Panc1 (cell line): ENCODE data around the gene ABCB8. TPM values are rescaled to one million over a fixed set of nuclear protein-coding genes. Genes with fewer than 3 reads are reported as not detected.

Experiments
- ATAC-seq: fragments of 200-7000 bp; cut with Tn5 transposase; 2 replicates; pipeline ENCODE4 v1.9.1; 2020; ENCODE audit warnings: mild to moderate bottlenecking, moderate library complexity
- BruUV-seq: library from RNA; stranded (reverse); fragments of 400-500 nt; replicated peaks from 2 replicates; lab custom pipeline; 2021; lab: Mats Ljungman, UMichigan
- CTCF ChIA-PET: fragments of 300-600 bp; sonication (Branson Sonifier 250); formaldehyde crosslinking; loops from one replicate; lab custom pipeline; 2022; ENCODE audit warnings: antibody characterized with exemption; lab: Charles Lee
- POLR2A ChIA-PET: fragments of 300-600 bp; sonication (Branson Sonifier 250); formaldehyde crosslinking; loops from one replicate; lab custom pipeline; 2022; ENCODE audit warnings: antibody characterized with exemption; lab: Charles Lee
- DNase-seq: peaks from one replicate; pipeline ENCODE4 v3.0.0-alpha.2; 2010; ENCODE audit warnings: low read depth, low spot score
- H3K27ac ChIP-seq: 2 replicates; pipeline ENCODE4 v1.5.1; 2011; ENCODE audit warnings: mild to moderate bottlenecking, low read length, inconsistent platforms
- H3K27me3 ChIP-seq: fragments of 200-500 bp; sonication (Bioruptor generic); 2 replicates; pipeline ENCODE4 v1.6.0; 2014; ENCODE audit warnings: low read length, inconsistent platforms; ENCODE audit not compliant: control insufficient read depth, insufficient read depth
- H3K36me3 ChIP-seq: fragments of 200-500 bp; sonication (Bioruptor generic); 2 replicates; pipeline ENCODE4 v1.5.1; 2014; ENCODE audit warnings: inconsistent platforms, mild to moderate bottlenecking, low read length, moderate library complexity; ENCODE audit not compliant: control insufficient read depth, insufficient read depth
- H3K4me1 ChIP-seq: 2 replicates; pipeline ENCODE4 v1.5.1; 2011; ENCODE audit warnings: inconsistent platforms, mild to moderate bottlenecking, low read length, moderate library complexity; ENCODE audit not compliant: control insufficient read depth, insufficient read depth
- H3K4me3 ChIP-seq, 2 experiments: 2 replicates each; pipeline ENCODE4 v1.5.1; 2011 to 2012; ENCODE audit warnings: low read depth in 2 of 2, low read length in 2 of 2, mild to moderate bottlenecking in 2 of 2, inconsistent platforms in 1 of 2, moderate library complexity in 1 of 2
- H3K9me3 ChIP-seq: fragments of 200-500 bp; sonication (Bioruptor generic); 2 replicates; pipeline ENCODE4 v1.5.1; 2014; ENCODE audit warnings: low read depth, mild to moderate bottlenecking, inconsistent platforms, low read length, moderate library complexity; ENCODE audit not compliant: control insufficient read depth, insufficient read depth
- CTCF ChIP-seq: fragments of 450-650 bp; IDR thresholded peaks from 2 replicates; pipeline ENCODE4 v1.5.1; 2017; ENCODE audit warnings: mild to moderate bottlenecking
- POLR2AphosphoS5 ChIP-seq: IDR thresholded peaks from 2 replicates; pipeline ENCODE4 v1.6.1; 2012; ENCODE audit warnings: mild to moderate bottlenecking, low read depth, low read length, moderate library complexity
- SIN3A ChIP-seq: IDR thresholded peaks from 2 replicates; pipeline ENCODE4 v1.6.1; 2012; ENCODE audit warnings: low read depth, mild to moderate bottlenecking, low read length, moderate library complexity, borderline replicate concordance; ENCODE audit not compliant: insufficient read depth
- TCF7L2 ChIP-seq: IDR thresholded peaks from 2 replicates; pipeline ENCODE4 v1.6.1; 2011; ENCODE audit warnings: mild to moderate bottlenecking, low read depth, low read length, inconsistent platforms
- in situ Hi-C: cut with HindIII; loops from 2 replicates; pipeline ENCODE4 v1.10.0; 2016; ENCODE audit warnings: low sequenced_read_pairs, low pct_unique_long_range_greater_than_20kb
- intact Hi-C: fragments of 100-400 bp; cut with micrococcal nuclease; formaldehyde crosslinking; loops from one replicate; pipeline ENCODE4 v1.10.0; 2022; ENCODE audit not compliant: unreplicated experiment
- total RNA-seq: library from RNA; stranded (reverse); gene quantifications from one replicate; pipeline ENCODE4 v1.2.1, GENCODE V29; 2021; ENCODE audit not compliant: unreplicated experiment
- TF ChIP-seq, protein P1 (sequence below), 2 experiments: IDR thresholded peaks; 2 replicates each; pipeline ENCODE4 v1.6.1; 2011 to 2012; ENCODE audit warnings: low read depth in 2 of 2, control low read depth in 1 of 2, low read length in 1 of 2, mild to moderate bottlenecking in 1 of 2, moderate library complexity in 1 of 2; ENCODE audit not compliant: insufficient read depth in 1 of 2

The ABCB8 gene
- total RNA-seq, 1 experiment from 2014 or later = 49.8 TPM

- in situ Hi-C loops (no loop called here), intact Hi-C loops (loop anchor here (5.0 kb wide), 1 partner anchor 209 kb away; no protein-coding TSS in a partner anchor)
- Histone ChIP-seq H3K27me3 (peaks cover 3% of the 10 kb centered on the region; the same call in 1 of the 2 replicates), H3K27ac (no peak overlapping the region), H3K4me1 (no peaks in the 10 kb centered on the region), H3K9me3 (peaks cover 8% of the 10 kb centered on the region), H3K4me3 (no peak overlapping the region), H3K36me3 (no peaks in the 10 kb centered on the region)
- no TSS peak for BruUV-seq
- TF ChIP-seq SIN3A (no peak), CTCF (peak; percentile 93), TCF7L2 (no peak)
- TF ChIP-seq, protein P1, sequence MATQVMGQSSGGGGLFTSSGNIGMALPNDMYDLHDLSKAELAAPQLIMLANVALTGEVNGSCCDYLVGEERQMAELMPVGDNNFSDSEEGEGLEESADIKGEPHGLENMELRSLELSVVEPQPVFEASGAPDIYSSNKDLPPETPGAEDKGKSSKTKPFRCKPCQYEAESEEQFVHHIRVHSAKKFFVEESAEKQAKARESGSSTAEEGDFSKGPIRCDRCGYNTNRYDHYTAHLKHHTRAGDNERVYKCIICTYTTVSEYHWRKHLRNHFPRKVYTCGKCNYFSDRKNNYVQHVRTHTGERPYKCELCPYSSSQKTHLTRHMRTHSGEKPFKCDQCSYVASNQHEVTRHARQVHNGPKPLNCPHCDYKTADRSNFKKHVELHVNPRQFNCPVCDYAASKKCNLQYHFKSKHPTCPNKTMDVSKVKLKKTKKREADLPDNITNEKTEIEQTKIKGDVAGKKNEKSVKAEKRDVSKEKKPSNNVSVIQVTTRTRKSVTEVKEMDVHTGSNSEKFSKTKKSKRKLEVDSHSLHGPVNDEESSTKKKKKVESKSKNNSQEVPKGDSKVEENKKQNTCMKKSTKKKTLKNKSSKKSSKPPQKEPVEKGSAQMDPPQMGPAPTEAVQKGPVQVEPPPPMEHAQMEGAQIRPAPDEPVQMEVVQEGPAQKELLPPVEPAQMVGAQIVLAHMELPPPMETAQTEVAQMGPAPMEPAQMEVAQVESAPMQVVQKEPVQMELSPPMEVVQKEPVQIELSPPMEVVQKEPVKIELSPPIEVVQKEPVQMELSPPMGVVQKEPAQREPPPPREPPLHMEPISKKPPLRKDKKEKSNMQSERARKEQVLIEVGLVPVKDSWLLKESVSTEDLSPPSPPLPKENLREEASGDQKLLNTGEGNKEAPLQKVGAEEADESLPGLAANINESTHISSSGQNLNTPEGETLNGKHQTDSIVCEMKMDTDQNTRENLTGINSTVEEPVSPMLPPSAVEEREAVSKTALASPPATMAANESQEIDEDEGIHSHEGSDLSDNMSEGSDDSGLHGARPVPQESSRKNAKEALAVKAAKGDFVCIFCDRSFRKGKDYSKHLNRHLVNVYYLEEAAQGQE (IDR thresholded peaks at IDR 0.05; ENCODE audit: insufficient read depth in 1 of 2, low read depth in 2 of 2, low read length in 1 of 2) = peak in 1 of 2 experiments; percentile 66; a peak in 1 of 4 replicates
- ChIA-PET POLR2A (no interaction called here), CTCF (interaction anchor here (0.7 to 1.7 kb wide), 6 partner anchors 11 to 110 kb away, joined by 3 to 10 read pairs (median 4); no protein-coding TSS in a partner anchor)
- DNase-seq (no peak), ATAC-seq (peak; percentile 91)
Observed at GRCh38 chr7:150986099-150986512, 42.1 kb upstream of the ABCB8 start.

DNA sequence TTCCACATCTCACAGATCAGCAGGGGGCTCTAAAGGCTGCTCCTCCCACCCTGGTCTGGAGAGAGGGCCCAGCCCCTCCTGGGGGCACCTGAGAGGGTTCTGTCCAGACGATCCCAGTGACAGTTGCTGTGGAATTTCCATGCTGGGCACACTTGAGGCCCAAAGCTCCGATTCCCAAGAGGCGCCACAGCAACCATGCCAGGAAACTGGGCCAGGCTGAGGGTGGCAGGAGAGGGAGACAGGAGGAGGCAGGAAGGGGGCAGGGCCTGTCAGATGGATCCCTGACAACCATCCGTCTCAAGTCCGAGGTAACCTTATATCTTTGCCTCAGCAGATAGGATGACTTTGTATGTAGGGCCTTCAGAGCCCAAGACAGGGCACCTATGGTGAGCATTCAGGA is 41.7 kb upstream of the ABCB8 start:
- ChIA-PET POLR2A (no interaction called here), CTCF (interaction anchor here (0.7 to 1.2 kb wide), 6 partner anchors 10 to 110 kb away, joined by 3 to 11 read pairs (median 4); no protein-coding TSS in a partner anchor)
- no peak for ATAC-seq
- Histone ChIP-seq H3K36me3 (no peaks in the 10 kb centered on the region), H3K4me3 (no peak overlapping the region), H3K9me3 (peaks cover 10% of the 10 kb centered on the region), H3K27me3 (peaks cover 3% of the 10 kb centered on the region; the same call in 1 of the 2 replicates), H3K4me1 (no peaks in the 10 kb centered on the region), H3K27ac (no peak overlapping the region)
- no peak for TF ChIP-seq POLR2AphosphoS5
- no peak for TF ChIP-seq CTCF
- TF ChIP-seq, protein P1 (IDR thresholded peaks at IDR 0.05; ENCODE audit: insufficient read depth in 1 of 2, low read depth in 2 of 2, low read length in 1 of 2) = no peak
- TF ChIP-seq SIN3A = no peak
- no peak for TF ChIP-seq TCF7L2
- no peak for DNase-seq
- intact Hi-C loops = loop anchor here (5.0 kb wide), 1 partner anchor 209 kb away; no protein-coding TSS in a partner anchor
- in situ Hi-C loops = no loop called here
- BruUV-seq = no TSS peak
